Right lobe of liver (tissue), 6 donors: ENCODE measurements around the gene SYT1. TPM values are rescaled to one million over a fixed set of nuclear protein-coding genes. Genes with fewer than 3 reads are reported as not detected.

Experiments
- ATAC-seq, 4 donors: fragments of 200-7000 bp; cut with Tn5 transposase; one replicate each; pipeline ENCODE4 v1.9.1; 2020; ENCODE audit warnings: mild to moderate bottlenecking in 4 of 4, moderate library complexity in 4 of 4
- DNase-seq, 3 donors: peaks; one replicate each; pipeline ENCODE4 v3.0.0-alpha.2; 2020
- H3K27ac ChIP-seq, 3 donors: fragments of 200-600 bp; one replicate each; pipeline ENCODE4 v1.8.0; 2022
- H3K27me3 ChIP-seq, 2 donors: fragments of 200-600 bp; one replicate each; pipeline ENCODE4 v1.8.0; 2022
- H3K36me3 ChIP-seq, 4 donors: fragments of 200-600 bp; sonication (generic) in 1 of 4; one replicate each; pipeline versions ENCODE4 v1.5.1 to v1.8.0; 2017 to 2022; ENCODE audit warnings: control low read depth in 1 of 4
- H3K4me1 ChIP-seq, 4 donors: fragments of 200-600 bp; sonication (generic) in 1 of 4; one replicate each; pipeline versions ENCODE4 v1.5.1 to v1.8.0; 2017 to 2022; ENCODE audit warnings: control low read depth in 1 of 4
- H3K4me3 ChIP-seq, 3 donors: fragments of 200-600 bp; one replicate each; pipeline ENCODE4 v1.8.0; 2022
- H3K9me3 ChIP-seq, 4 donors: fragments of 200-600 bp; sonication (generic) in 1 of 4; one replicate each; pipeline versions ENCODE4 v1.5.1 to v1.8.0; 2017 to 2022; ENCODE audit warnings: control low read depth in 1 of 4
- CTCF ChIP-seq, 4 donors: fragments of 200-600 bp in 3 of 4; fragments of 450-650 bp in 1 of 4; IDR thresholded peaks; one replicate each; pipeline versions ENCODE4 v1.5.1 to v1.8.0; 2016 to 2022; ENCODE audit warnings: antibody characterized with exemption in 4 of 4, mild to moderate bottlenecking in 2 of 4
- POLR2A ChIP-seq: fragments of 450-650 bp; IDR thresholded peaks from one replicate; pipeline ENCODE4 v1.6.1; 2017; ENCODE audit warnings: antibody characterized with exemption, mild to moderate bottlenecking
- WGBS: methylation state at CpG from one replicate; pipeline ENCODE4 v1.1.6; 2018; ENCODE audit warnings: low coverage, low lambda C conversion rate; ENCODE audit not compliant: insufficient coverage; ENCODE audit errors: missing lambda C conversion rate; 5-methylcytosine and 5-hydroxymethylcytosine counted together
- intact Hi-C, 2 donors: fragments of 100-400 bp; cut with DNase I; formaldehyde crosslinking; loops; one replicate each; pipeline versions ENCODE4 v1.11.2 to v1.14.1; 2022
- total RNA-seq, 6 experiments: library from RNA; depleted of rRNA in 2 of 6; stranded (reverse); fragments of >200 nt in 2 of 6; fragmentation: NEBNext Ultra II Directional in 3 of 6; extraction: Animal tissue kit (Norgen Biotek cat#: 25700) in 3 of 6; gene quantifications; one replicate each; pipeline versions ENCODE4 v1.1.0 to v1.2.4, GENCODE V29; 2016 to 2023
- donor health status: DM: no; HTN: yes; CAD: no.
- donor health status: DM: no; HTN: no; CAD: no.
- donor health status: DM: no; HTN: no; CAD: no.
- donor health status: DM: no; HTN: yes; CAD: no.
- donor health status: DM: no; HTN: yes; CAD: no.

Gene SYT1
- total RNA-seq, 6 experiments from 2014 or later: 0.35 to 1.9 (median 0.81) TPM

GRCh38 chr12:79236920-79237319 lies 372.3 kb downstream of the SYT1 start:
- no peak for ATAC-seq
- Histone ChIP-seq H3K9me3 (no peaks in the 10 kb centered on the region), H3K27ac (no peak overlapping the region), H3K4me1 (no peaks in the 10 kb centered on the region), H3K4me3 (no peak overlapping the region), H3K36me3 (no peaks in the 10 kb centered on the region), H3K27me3 (no peaks in the 10 kb centered on the region)
- DNase-seq: no peak
- 47% methylated on average over 4 of the region's 4 CpGs for WGBS
- no peak for TF ChIP-seq CTCF (IDR thresholded peaks at IDR 0.05)
- TF ChIP-seq POLR2A: no peak
- intact Hi-C loops: no loop called here

- H3K4me3 ChIP-seq: no peak overlapping the region
- WGBS: 79% methylated on average over 3 of the region's 3 CpGs
- no peaks in the 10 kb centered on the region for H3K9me3 ChIP-seq
- ATAC-seq (no peak), DNase-seq (no peak)
- no peak overlapping the region for H3K27ac ChIP-seq
- no peaks in the 10 kb centered on the region for H3K36me3 ChIP-seq
- H3K27me3 ChIP-seq: no peaks in the 10 kb centered on the region
- no peaks in the 10 kb centered on the region for H3K4me1 ChIP-seq
- intact Hi-C loops: no loop called here
- no peak for TF ChIP-seq CTCF (IDR thresholded peaks at IDR 0.05)
- TF ChIP-seq POLR2A: no peak
These were observed 373.7 kb downstream of the SYT1 start for GRCh38 chr12:79238246-79238645.

- intact Hi-C loops: no loop called here
- no peaks in the 10 kb centered on the region for H3K9me3 ChIP-seq
- no peak for TF ChIP-seq CTCF (IDR thresholded peaks at IDR 0.05)
- TF ChIP-seq POLR2A: no peak
- no peaks in the 10 kb centered on the region for H3K4me1 ChIP-seq
- DNase-seq (no peak), ATAC-seq (no peak)
- no peaks in the 10 kb centered on the region for H3K36me3 ChIP-seq
- H3K4me3 ChIP-seq: no peak overlapping the region
- WGBS: 38% methylated on average over 2 of the region's 2 CpGs
- no peak overlapping the region for H3K27ac ChIP-seq
- H3K27me3 ChIP-seq: no peaks in the 10 kb centered on the region
These were observed 382.9 kb downstream of the SYT1 start for GRCh38 chr12:79247494-79247893.

- TF ChIP-seq CTCF (IDR thresholded peaks at IDR 0.05) (no peak), POLR2A (no peak)
- DNase-seq (no peak), ATAC-seq (no peak)
- Histone ChIP-seq H3K27me3 (no peaks in the 10 kb centered on the region), H3K36me3 (no peaks in the 10 kb centered on the region), H3K27ac (no peak overlapping the region), H3K4me3 (no peak overlapping the region), H3K4me1 (no peaks in the 10 kb centered on the region), H3K9me3 (no peaks in the 10 kb centered on the region)
- intact Hi-C loops: no loop called here
- WGBS: 51% methylated on average over 4 of the region's 4 CpGs
These were observed 385.6 kb downstream of the SYT1 start for GRCh38 chr12:79250186-79250585.
